GM12878 (cell line): ENCODE data around the gene BAHD1. TPM values are rescaled to one million over a fixed set of nuclear protein-coding genes. Genes with fewer than 3 reads are reported as not detected.

ENCODE experiments used
- KDM1A ChIP-seq: fragments of 200-600 bp; sonication (generic); IDR thresholded peaks from 2 replicates; pipeline ENCODE4 v1.6.1; 2016; ENCODE audit warnings: borderline replicate concordance
- NFIC ChIP-seq: IDR thresholded peaks from 2 replicates; pipeline ENCODE4 v1.6.1; 2012; ENCODE audit warnings: low read depth, mild to moderate bottlenecking, inconsistent platforms, low read length, moderate library complexity
- NRF1 ChIP-seq: conservative IDR thresholded peaks from 2 replicates; pipeline ENCODE4 v1.6.1; 2011; ENCODE audit warnings: mild to moderate bottlenecking, low read depth, low read length, improper control_type of control experiment
- POLR2A ChIP-seq: IDR thresholded peaks from 2 replicates; pipeline ENCODE4 v1.6.1; 2011; ENCODE audit warnings: low read depth, mild to moderate bottlenecking, low read length
- polyA plus RNA-seq, 11 experiments: library from polyadenylated mRNA; depleted of rRNA in 4 of 11; unstranded in 6 of 11; stranded (reverse) in 5 of 11; fragments of >200 nt; fragmentation: Nextera tagmentation in 4 of 11; fragmentation: Illumina TruSeq in 1 of 11; extraction: Ambion mirVana in 4 of 11; extraction: Trizol in 1 of 11; gene quantifications; 1 replicate in 1 of 11; 2 replicates in 10 of 11; pipeline versions ENCODE4 v1.2.1 to v1.2.3, GENCODE V29; 2011 to 2016; ENCODE audit warnings: inconsistent platforms in 2 of 11, missing spikeins in 2 of 11, low read depth in 1 of 11
- total RNA-seq, 4 experiments: library from RNA; depleted of rRNA in 3 of 4; stranded (reverse); fragments of >200 nt in 3 of 4; fragmentation: Illumina TruSeq in 1 of 4; extraction: Trizol in 1 of 4; gene quantifications; 2 replicates each; pipeline versions ENCODE4 v1.2.1 to v1.2.3, GENCODE V29; 2013 to 2021
- TF ChIP-seq, protein P1 (sequence below): fragments of 450-650 bp; IDR thresholded peaks from 2 replicates; pipeline ENCODE4 v1.6.1; 2017; ENCODE audit warnings: mild to moderate bottlenecking, moderate library complexity
- TF ChIP-seq, protein P2 (sequence below): fragments of 150-350 bp; IDR thresholded peaks from 2 replicates; pipeline ENCODE4 v1.6.1; 2016; ENCODE audit warnings: low read depth, low read length

BAHD1 gene
- total and polyA plus RNA-seq, 10 of the 15 experiments (the other 5 are each of a cell fraction or from before 2014, with no cell fraction given), result 0.21 to 21.8 (median 5.8) TPM

DNA sequence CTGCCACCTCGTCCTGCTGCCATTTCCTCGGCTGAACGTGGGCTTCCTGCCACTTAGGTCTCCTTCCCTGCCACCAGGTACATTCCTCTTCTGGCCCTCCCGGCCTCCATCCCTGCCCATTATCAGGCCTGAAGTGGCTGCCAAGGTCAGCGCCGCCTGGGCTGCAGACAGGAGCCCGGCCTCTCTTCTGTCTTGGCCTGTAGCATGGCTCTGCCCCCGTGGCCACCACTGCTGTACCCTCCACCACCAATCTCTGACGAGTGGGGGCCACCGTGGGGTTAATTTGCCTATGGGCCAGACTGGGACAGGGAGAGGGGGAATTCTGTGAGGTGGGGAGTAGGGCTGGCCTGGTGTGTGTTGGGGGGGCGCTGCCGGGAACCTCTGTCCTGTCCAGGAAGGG lies 2.0 kb upstream of the BAHD1 start (continued):
- TF ChIP-seq, protein P1, sequence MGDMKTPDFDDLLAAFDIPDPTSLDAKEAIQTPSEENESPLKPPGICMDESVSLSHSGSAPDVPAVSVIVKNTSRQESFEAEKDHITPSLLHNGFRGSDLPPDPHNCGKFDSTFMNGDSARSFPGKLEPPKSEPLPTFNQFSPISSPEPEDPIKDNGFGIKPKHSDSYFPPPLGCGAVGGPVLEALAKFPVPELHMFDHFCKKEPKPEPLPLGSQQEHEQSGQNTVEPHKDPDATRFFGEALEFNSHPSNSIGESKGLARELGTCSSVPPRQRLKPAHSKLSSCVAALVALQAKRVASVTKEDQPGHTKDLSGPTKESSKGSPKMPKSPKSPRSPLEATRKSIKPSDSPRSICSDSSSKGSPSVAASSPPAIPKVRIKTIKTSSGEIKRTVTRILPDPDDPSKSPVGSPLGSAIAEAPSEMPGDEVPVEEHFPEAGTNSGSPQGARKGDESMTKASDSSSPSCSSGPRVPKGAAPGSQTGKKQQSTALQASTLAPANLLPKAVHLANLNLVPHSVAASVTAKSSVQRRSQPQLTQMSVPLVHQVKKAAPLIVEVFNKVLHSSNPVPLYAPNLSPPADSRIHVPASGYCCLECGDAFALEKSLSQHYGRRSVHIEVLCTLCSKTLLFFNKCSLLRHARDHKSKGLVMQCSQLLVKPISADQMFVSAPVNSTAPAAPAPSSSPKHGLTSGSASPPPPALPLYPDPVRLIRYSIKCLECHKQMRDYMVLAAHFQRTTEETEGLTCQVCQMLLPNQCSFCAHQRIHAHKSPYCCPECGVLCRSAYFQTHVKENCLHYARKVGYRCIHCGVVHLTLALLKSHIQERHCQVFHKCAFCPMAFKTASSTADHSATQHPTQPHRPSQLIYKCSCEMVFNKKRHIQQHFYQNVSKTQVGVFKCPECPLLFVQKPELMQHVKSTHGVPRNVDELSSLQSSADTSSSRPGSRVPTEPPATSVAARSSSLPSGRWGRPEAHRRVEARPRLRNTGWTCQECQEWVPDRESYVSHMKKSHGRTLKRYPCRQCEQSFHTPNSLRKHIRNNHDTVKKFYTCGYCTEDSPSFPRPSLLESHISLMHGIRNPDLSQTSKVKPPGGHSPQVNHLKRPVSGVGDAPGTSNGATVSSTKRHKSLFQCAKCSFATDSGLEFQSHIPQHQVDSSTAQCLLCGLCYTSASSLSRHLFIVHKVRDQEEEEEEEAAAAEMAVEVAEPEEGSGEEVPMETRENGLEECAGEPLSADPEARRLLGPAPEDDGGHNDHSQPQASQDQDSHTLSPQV, result no peak
- TF ChIP-seq KDM1A, result no peak
- TF ChIP-seq NFIC, result no peak
- TF ChIP-seq POLR2A, result no peak
- TF ChIP-seq, protein P2, sequence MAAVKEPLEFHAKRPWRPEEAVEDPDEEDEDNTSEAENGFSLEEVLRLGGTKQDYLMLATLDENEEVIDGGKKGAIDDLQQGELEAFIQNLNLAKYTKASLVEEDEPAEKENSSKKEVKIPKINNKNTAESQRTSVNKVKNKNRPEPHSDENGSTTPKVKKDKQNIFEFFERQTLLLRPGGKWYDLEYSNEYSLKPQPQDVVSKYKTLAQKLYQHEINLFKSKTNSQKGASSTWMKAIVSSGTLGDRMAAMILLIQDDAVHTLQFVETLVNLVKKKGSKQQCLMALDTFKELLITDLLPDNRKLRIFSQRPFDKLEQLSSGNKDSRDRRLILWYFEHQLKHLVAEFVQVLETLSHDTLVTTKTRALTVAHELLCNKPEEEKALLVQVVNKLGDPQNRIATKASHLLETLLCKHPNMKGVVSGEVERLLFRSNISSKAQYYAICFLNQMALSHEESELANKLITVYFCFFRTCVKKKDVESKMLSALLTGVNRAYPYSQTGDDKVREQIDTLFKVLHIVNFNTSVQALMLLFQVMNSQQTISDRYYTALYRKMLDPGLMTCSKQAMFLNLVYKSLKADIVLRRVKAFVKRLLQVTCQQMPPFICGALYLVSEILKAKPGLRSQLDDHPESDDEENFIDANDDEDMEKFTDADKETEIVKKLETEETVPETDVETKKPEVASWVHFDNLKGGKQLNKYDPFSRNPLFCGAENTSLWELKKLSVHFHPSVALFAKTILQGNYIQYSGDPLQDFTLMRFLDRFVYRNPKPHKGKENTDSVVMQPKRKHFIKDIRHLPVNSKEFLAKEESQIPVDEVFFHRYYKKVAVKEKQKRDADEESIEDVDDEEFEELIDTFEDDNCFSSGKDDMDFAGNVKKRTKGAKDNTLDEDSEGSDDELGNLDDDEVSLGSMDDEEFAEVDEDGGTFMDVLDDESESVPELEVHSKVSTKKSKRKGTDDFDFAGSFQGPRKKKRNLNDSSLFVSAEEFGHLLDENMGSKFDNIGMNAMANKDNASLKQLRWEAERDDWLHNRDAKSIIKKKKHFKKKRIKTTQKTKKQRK, result no peak
- no peak for TF ChIP-seq NRF1
